Esophagus squamous epithelium (tissue), 5 donors: ENCODE data around the gene PUS1. TPM values are rescaled to one million over a fixed set of nuclear protein-coding genes. Genes with fewer than 3 reads are reported as not detected.
"Not testable (repeated sequence)": the region's sequence is repeated elsewhere in the genome, so short reads cannot be mapped to it uniquely, and the experiment has no call there.

Source experiments
- DNase-seq: peaks from one replicate; lab custom pipeline; 2025; lab: John Stamatoyannopoulos, UW
- H3K27ac ChIP-seq, 4 donors: fragments of 200-600 bp; sonication (generic); one replicate each; pipeline ENCODE4 v1.5.1; 2016 to 2019; ENCODE audit warnings: mild to moderate bottlenecking in 1 of 4
- H3K27me3 ChIP-seq, 4 donors: fragments of 200-600 bp; sonication (generic); 1 replicate in 3 of 4; 2 replicates in 1 of 4; pipeline versions ENCODE4 v1.5.1 to v1.6.0; 2017 to 2021; ENCODE audit warnings: antibody characterized with exemption in 1 of 4
- H3K36me3 ChIP-seq, 3 donors: fragments of 200-600 bp; sonication (generic); one replicate each; pipeline ENCODE4 v1.5.1; 2016 to 2019
- H3K4me1 ChIP-seq, 3 donors: fragments of 200-600 bp; sonication (generic); one replicate each; pipeline ENCODE4 v1.5.1; 2017 to 2019
- H3K4me3 ChIP-seq, 4 donors: fragments of 200-600 bp; sonication (generic); 1 replicate in 3 of 4; 2 replicates in 1 of 4; pipeline ENCODE4 v1.5.1; 2016 to 2019; ENCODE audit warnings: mild to moderate bottlenecking in 2 of 4, moderate library complexity in 1 of 4
- H3K9me3 ChIP-seq, 3 donors: fragments of 200-600 bp; sonication (generic); one replicate each; pipeline ENCODE4 v1.5.1; 2016 to 2019
- POLR2A ChIP-seq, 4 donors: fragments of 450-650 bp; IDR thresholded peaks; one replicate each; pipeline ENCODE4 v1.6.1; 2017; ENCODE audit warnings: antibody characterized with exemption in 4 of 4, mild to moderate bottlenecking in 4 of 4, moderate library complexity in 3 of 4
- WGBS, 2 donors: methylation state at CpG; one replicate each; pipeline ENCODE4 v1.1.5; 2018; 5-methylcytosine and 5-hydroxymethylcytosine counted together
- intact Hi-C: fragments of 100-400 bp; cut with DNase I; formaldehyde crosslinking; loops from one replicate; pipeline ENCODE4 v1.15.0; 2022
- total RNA-seq, 4 donors: library from RNA; depleted of rRNA; stranded (reverse); fragments of >200 nt; gene quantifications; one replicate each; pipeline ENCODE4 v1.1.0, GENCODE V29; 2016
- TF ChIP-seq, protein P1 (sequence below), 6 experiments: fragments of 450-650 bp in 4 of 6; fragments of 200-600 bp in 2 of 6; sonication (generic) in 2 of 6; IDR thresholded peaks; one replicate each; pipeline ENCODE4 v1.5.1; 2016 to 2019; ENCODE audit warnings: antibody characterized with exemption in 6 of 6, mild to moderate bottlenecking in 4 of 6, moderate library complexity in 4 of 6
- donor health status: DM: yes; HTN: yes; CAD: no.

The PUS1 gene
- total RNA-seq, 4 donors from 2014 or later: 8.1 to 24.2 (median 19.8) TPM

DNA sequence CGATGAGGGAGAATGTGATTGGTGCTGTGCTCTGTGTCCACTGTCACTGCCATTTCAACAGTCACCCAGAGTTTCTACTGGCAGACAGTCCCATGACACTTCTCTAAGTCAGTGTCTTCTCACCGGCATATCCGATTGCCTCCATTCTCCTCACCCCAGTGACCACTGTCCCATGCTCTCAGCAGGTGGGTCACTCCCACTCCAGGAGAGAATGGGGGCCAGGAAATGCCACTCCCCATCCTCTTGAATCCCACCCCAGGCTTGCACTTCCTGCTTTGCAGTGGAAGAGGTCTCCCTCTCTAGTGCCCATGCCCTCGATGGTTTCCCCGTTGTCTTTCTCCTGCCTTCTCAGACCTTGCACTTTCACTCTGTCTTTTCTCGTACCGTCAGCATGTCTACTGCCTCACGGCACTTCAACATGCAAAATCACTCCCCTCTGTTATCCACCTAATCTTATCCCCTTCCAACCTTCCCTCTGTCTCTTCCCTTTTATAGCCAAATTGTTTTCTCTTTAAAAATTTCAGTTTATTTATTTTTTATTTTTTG is 18.5 kb downstream of the PUS1 start:
- 47 to 55% methylated on average over 8 of the region's 8 CpGs for WGBS, 2 donors

DNA sequence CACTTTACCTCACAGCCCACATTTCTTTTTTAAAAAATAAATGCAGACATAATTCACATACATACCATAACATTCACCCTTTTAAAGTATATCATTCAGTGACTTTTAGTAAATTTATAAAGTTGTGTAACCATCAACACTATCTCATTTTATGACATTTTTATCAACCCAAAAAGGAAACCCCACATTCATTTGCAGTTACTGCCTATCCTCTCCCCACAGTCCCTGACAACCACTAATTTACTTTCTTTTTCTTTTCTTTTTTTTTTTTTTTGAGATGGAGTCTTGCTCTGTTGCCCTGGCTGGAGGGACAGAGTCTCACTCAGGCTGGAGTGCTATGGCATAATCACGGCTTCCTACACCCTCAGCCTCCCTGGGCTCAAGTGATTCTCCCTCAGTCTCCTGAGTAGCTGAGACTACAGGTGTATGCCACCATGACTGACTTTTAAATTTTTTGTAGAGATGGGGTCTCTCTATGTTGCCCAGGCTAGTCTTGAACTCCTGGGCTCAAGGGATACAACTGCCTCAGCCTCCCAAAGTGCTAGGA is 19.2 kb downstream of the PUS1 start:
- H3K4me3 ChIP-seq: no peak overlapping the region
- WGBS, 2 donors: 29 to 80% methylated on average over 1 of the region's 1 CpG
- peaks cover 3 to 38% (median 18%) of the 10 kb centered on the region in 3 donors for H3K4me1 ChIP-seq
- H3K27me3 ChIP-seq: no peaks in the 10 kb centered on the region
- intact Hi-C loops: loop anchor here (10.0 kb wide), 1 partner anchor 53 kb away; the partner anchor contains the start of gene ULK1
- H3K9me3 ChIP-seq: no peaks in the 10 kb centered on the region
- H3K36me3 ChIP-seq: peaks cover 0 to 19% (median 0%) of the 10 kb centered on the region in 3 donors
- no peak for DNase-seq
- peak overlapping the region in 3 of 4 donors; percentile 68 to 89 (median 87) for H3K27ac ChIP-seq
- TF ChIP-seq, protein P1, sequence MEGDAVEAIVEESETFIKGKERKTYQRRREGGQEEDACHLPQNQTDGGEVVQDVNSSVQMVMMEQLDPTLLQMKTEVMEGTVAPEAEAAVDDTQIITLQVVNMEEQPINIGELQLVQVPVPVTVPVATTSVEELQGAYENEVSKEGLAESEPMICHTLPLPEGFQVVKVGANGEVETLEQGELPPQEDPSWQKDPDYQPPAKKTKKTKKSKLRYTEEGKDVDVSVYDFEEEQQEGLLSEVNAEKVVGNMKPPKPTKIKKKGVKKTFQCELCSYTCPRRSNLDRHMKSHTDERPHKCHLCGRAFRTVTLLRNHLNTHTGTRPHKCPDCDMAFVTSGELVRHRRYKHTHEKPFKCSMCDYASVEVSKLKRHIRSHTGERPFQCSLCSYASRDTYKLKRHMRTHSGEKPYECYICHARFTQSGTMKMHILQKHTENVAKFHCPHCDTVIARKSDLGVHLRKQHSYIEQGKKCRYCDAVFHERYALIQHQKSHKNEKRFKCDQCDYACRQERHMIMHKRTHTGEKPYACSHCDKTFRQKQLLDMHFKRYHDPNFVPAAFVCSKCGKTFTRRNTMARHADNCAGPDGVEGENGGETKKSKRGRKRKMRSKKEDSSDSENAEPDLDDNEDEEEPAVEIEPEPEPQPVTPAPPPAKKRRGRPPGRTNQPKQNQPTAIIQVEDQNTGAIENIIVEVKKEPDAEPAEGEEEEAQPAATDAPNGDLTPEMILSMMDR (IDR thresholded peaks at IDR 0.05): no peak
- TF ChIP-seq POLR2A (IDR thresholded peaks at IDR 0.05): no peak

More for the DNA sequence above, 18.5 kb downstream of the PUS1 start:
- H3K27me3 ChIP-seq: no peaks in the 10 kb centered on the region
- H3K36me3 ChIP-seq: peaks cover 0 to 26% (median 0%) of the 10 kb centered on the region in 3 donors
- intact Hi-C loops: loop anchor here (10.0 kb wide), 1 partner anchor 53 kb away; the partner anchor contains the start of gene ULK1
- H3K4me3 ChIP-seq: no peak overlapping the region
- DNase-seq: no peak
- H3K27ac ChIP-seq: no peak overlapping the region
- H3K4me1 ChIP-seq: peaks cover 3 to 31% (median 15%) of the 10 kb centered on the region in 3 donors
- no peak for TF ChIP-seq POLR2A (IDR thresholded peaks at IDR 0.05)
- TF ChIP-seq, protein P1 (IDR thresholded peaks at IDR 0.05): no peak
- H3K9me3 ChIP-seq: no peaks in the 10 kb centered on the region

DNA sequence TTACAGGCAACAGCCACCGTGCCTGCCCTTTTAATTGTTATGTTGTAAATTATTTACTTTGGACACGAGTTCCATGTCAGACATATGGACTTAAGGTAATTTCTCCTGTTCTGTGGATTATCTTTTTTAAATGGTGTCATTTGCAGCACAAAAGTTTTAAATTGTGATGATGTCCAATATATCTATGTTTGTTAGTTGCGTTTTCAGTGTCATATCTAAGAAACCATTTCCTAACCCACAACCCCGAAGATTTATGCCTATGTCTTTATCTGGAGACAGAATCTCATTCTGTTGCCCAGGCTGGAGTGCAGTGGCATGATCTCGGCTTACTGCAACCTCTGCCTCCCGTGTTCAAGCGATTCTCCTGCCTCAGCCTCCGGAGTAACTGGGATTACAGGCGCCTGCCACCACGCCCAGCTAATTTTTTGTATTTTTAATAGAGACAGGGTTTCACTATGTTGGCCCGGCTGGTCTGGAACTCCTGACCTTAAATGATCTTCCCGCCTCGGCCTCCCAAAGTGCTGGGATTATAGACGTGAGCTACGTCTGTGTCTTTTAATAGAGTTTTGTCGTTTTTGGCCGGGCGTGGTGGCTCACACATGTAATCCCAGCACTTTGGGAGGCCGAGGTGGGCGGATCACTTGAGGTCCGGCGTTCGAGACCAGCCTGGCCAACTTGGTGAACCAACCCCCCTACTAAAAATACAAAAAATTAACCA is 19.8 kb downstream of the PUS1 start:
- intact Hi-C loops: loop anchor here (10.0 kb wide), 1 partner anchor 54 kb away; the partner anchor contains the start of gene ULK1
- 29 to 39% methylated on average over 16 to 22 of the region's 23 CpGs for WGBS, 2 donors
- H3K27me3 ChIP-seq, DNase-seq, H3K9me3 ChIP-seq: not testable (repeated sequence)
- Histone ChIP-seq H3K27ac (peak overlapping the region; percentile 68 to 89 (median 86)), H3K4me3 (peak overlapping the region; percentile 77 to 100 (median 92)), H3K36me3 (peaks cover 0 to 12% (median 0%) of the 10 kb centered on the region in 3 donors), H3K4me1 (peaks cover 3 to 40% (median 19%) of the 10 kb centered on the region in 3 donors)

DNA sequence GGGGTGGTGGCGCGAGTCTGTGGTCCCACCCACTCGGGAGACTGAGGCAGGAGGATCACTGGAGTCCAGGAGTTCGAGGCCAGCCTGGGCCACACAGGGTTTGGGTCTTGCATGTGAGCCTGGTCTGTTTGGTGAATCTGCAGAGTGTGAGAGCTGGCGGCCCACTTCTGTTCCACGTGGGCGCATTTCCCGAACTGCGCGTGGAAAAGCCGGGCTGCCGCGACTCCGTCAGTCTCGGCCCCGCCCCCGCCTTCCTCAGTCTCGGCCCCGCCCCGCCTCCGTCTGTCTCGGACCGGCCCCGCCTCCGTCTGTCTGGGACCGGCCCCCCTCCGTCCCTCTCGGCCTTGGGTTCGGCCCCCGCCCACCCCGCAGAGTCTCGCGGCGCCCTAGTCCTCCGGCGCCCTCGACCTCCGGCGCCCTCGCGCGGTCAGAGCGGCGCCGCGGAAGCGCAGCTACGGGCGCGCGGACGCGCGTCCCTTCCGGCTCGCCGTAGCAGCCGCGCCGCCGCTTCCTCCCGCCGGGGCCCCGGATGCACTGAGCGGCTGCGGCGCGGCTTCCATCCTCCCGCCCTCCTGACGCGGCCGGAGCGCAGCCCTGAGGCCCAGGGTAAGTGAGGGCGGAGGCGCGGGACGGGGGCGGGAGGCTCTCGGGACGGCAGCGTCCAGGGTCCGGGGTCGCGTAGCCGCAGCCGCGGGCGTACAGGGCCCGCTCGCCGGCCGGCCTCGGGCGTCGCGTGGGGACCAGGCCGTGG is 20.5 kb downstream of the PUS1 start, which contains the start of gene EP400:
TSS of gene EP400 (plus strand) at position 512 of the 751 bp plus-strand sequence. CDS start 10,678 bp downstream, outside the sequence.
- peak in 3 of 4 donors; percentile 44 to 56 (median 45) for TF ChIP-seq POLR2A (IDR thresholded peaks at IDR 0.05)
- TF ChIP-seq, protein P1 (IDR thresholded peaks at IDR 0.05): peak; percentile 22 to 91 (median 70)
- Histone ChIP-seq H3K36me3 (peaks cover 0 to 5% (median 0%) of the 10 kb centered on the region in 3 donors), H3K9me3 (no peaks in the 10 kb centered on the region), H3K4me3 (peak within 1 kb of the TSS; percentile 77 to 100 (median 92)), H3K4me1 (peaks cover 3 to 40% (median 19%) of the 10 kb centered on the region in 3 donors), H3K27ac (peak within 1 kb of the TSS; percentile 71 to 89 (median 86)), H3K27me3 (no peaks in the 10 kb centered on the region)
- DNase-seq: peak; percentile 59
- intact Hi-C loops: loop anchor here (10.0 kb wide), 1 partner anchor 55 kb away; the partner anchor contains the start of gene ULK1
- 0% methylated on average over 1 of the region's 97 CpGs; no CpG with 5 or more reads in 1 of the 2 donors for WGBS, 2 donors
